ENCODE results near the gene CDH13.

CDH13 gene

DNA sequence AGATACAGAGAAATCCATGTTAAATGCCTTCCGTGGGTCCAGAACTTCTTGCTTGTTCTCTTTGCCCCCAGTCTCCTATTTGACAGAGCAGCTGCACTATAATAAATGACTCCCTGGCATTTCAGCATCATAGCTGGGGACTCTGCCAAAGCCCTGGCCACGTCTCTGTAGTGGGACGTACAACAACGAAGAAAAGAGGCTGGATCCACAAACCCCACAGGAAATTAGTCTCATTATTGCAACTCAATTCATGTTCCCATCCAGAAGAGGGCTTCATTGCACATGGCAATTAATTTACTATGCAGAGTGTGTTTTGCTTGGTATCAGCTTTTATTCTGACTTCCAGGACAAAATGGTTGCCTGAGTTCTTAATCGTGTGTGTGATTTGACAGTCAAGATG lies 121.3 kb downstream of the CDH13 start:
- ChIA-PET CTCF (interaction anchor here (1.0 kb wide), 1 partner anchor 698 kb away, joined by 3 read pairs; no protein-coding TSS in a partner anchor), POLR2A (no interaction called here)
- no peak overlapping the region for H3K27ac ChIP-seq (ENCODE audit: extremely low read depth, low read depth, low read length)

DNA sequence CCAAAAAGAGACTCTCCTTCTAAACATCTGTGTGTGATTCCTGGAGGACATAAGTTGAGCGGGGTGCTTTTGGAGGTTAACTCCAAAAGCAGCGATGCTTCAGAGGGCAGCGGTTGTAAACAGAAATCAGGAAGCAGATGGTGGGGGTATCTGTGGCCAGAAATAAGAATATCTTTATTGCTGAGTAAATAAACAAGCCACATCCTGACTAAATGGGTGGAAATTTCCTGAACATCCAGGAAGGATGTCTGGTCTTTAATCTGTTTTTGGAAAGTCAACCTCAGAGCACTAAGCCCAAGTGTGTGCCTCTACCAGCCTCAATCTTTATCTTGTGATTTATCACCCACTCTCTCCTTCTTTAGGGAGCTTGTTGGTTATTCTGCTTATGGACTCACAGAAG lies 123.3 kb downstream of the CDH13 start:
- Histone ChIP-seq H3K36me3 (ENCODE audit: control insufficient read depth in 2 of 2, insufficient read depth in 1 of 2, low read length in 2 of 2) (no peaks in the 10 kb centered on the region), H3K4me1 (ENCODE audit: control insufficient read depth, insufficient read depth, low read length) (no peaks in the 10 kb centered on the region), H3K9me3 (ENCODE audit: control insufficient read depth, insufficient read depth, low read depth, low read length) (no peaks in the 10 kb centered on the region), H3K4me3 (ENCODE audit: low read depth, low read length) (no peak overlapping the region), H3K27ac (ENCODE audit: extremely low read depth, low read depth, low read length) (no peak overlapping the region)
- ChIA-PET POLR2A (no interaction called here), CTCF (interaction anchor here (0.5 kb wide), 1 partner anchor 127 kb away, joined by 3 read pairs; no protein-coding TSS in a partner anchor)
- TF ChIP-seq ZNF280C (tag by site-specific recombination; IDR thresholded peaks at IDR 0.05) (no peak), ZNF677 (tag by site-specific recombination; IDR thresholded peaks at IDR 0.05) (no peak)

More for the DNA sequence above, 121.3 kb downstream of the CDH13 start:
- Histone ChIP-seq H3K9me3 (ENCODE audit: control insufficient read depth, insufficient read depth, low read depth, low read length) (no peaks in the 10 kb centered on the region), H3K36me3 (ENCODE audit: control insufficient read depth in 2 of 2, insufficient read depth in 1 of 2, low read length in 2 of 2) (no peaks in the 10 kb centered on the region), H3K4me1 (ENCODE audit: control insufficient read depth, insufficient read depth, low read length) (no peaks in the 10 kb centered on the region), H3K4me3 (ENCODE audit: low read depth, low read length) (no peak overlapping the region)
- TF ChIP-seq ZNF658 (tag by site-specific recombination; IDR thresholded peaks at IDR 0.05) (no peak), MYNN (tag by site-specific recombination; IDR thresholded peaks at IDR 0.05; ENCODE audit: borderline replicate concordance) (no peak)

DNA sequence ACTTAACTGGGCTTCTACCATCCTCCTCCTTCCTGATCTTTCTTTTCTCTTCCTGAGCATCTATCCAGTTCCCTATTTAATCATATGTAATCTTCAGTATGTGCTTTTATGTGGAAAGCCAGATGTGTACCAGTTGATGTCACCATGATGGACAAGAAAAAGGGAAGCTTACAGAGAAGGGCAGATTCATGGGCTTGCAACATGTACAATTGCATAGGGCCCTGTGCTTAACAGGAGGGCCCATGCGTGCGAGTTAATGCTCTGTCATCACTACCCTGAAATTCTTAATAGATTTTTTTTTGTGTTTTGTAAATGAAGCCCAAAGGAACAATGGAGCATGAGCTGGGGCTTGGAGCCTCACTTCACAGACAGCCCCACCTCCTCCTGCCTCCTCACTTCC lies 124.3 kb downstream of the CDH13 start:
- H3K27ac ChIP-seq (ENCODE audit: extremely low read depth, low read depth, low read length) = no peak overlapping the region
- H3K4me1 ChIP-seq (ENCODE audit: control insufficient read depth, insufficient read depth, low read length) = no peaks in the 10 kb centered on the region
- H3K9me3 ChIP-seq (ENCODE audit: control insufficient read depth, insufficient read depth, low read depth, low read length) = no peaks in the 10 kb centered on the region
- TF ChIP-seq SCRT1 (tag by site-specific recombination; IDR thresholded peaks at IDR 0.05; ENCODE audit: borderline replicate concordance) (no peak), YY1 (tag by site-specific recombination; IDR thresholded peaks at IDR 0.05) (no peak), RBAK (tag by site-specific recombination; IDR thresholded peaks at IDR 0.05) (no peak), KLF8 (tag by site-specific recombination; IDR thresholded peaks at IDR 0.05) (no peak), ZBTB21 (tag by site-specific recombination; IDR thresholded peaks at IDR 0.05) (no peak), ZNF521 (tag by site-specific recombination; IDR thresholded peaks at IDR 0.05) (no peak), ZNF157 (tag by site-specific recombination; IDR thresholded peaks at IDR 0.05) (no peak), ZNF624 (tag by site-specific recombination; IDR thresholded peaks at IDR 0.05) (no peak)
- ChIA-PET POLR2A (no interaction called here), CTCF (no interaction called here)
- H3K4me3 ChIP-seq (ENCODE audit: low read depth, low read length) = no peak overlapping the region
- H3K36me3 ChIP-seq (ENCODE audit: control insufficient read depth in 2 of 2, insufficient read depth in 1 of 2, low read length in 2 of 2) = no peaks in the 10 kb centered on the region

DNA sequence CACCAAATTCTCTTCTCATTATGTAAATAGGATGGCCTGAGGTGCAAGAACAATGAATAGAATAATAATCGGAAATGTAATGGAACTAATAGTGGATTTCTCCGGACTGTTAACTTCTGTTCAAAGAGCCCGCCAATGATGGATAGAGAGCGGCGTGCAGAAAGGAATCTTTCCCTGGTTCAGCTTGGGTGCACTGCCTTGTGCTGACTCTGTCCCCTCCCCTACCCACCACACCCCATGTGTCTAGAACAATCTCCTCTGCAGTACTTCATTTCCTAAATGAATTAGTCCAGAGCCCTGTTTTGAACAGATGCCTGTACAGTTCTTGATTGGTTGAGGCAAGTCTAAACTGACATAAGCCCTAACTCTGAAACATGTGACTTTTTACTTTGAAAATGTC lies 125.4 kb downstream of the CDH13 start:
- POLR2A ChIA-PET = no interaction called here
- Histone ChIP-seq H3K36me3 (ENCODE audit: control insufficient read depth in 2 of 2, insufficient read depth in 1 of 2, low read length in 2 of 2) (no peaks in the 10 kb centered on the region), H3K9me3 (ENCODE audit: control insufficient read depth, insufficient read depth, low read depth, low read length) (no peaks in the 10 kb centered on the region), H3K4me3 (ENCODE audit: low read depth, low read length) (no peak overlapping the region), H3K27ac (ENCODE audit: extremely low read depth, low read depth, low read length) (no peak overlapping the region), H3K4me1 (ENCODE audit: control insufficient read depth, insufficient read depth, low read length) (no peaks in the 10 kb centered on the region)
- TF ChIP-seq ZNF2 (tag by site-specific recombination; IDR thresholded peaks at IDR 0.05) = no peak
- TF ChIP-seq, protein P1, sequence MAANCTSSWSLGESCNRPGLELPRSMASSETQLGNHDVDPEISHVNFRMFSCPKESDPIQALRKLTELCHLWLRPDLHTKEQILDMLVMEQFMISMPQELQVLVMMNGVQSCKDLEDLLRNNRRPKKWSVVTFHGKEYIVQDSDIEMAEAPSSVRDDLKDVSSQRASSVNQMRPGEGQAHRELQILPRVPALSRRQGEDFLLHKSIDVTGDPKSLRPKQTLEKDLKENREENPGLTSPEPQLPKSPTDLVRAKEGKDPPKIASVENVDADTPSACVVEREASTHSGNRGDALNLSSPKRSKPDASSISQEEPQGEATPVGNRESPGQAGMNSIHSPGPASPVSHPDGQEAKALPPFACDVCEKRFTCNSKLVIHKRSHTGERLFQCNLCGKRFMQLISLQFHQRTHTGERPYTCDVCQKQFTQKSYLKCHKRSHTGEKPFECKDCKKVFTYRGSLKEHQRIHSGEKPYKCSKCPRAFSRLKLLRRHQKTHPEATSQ (tag by site-specific recombination; IDR thresholded peaks at IDR 0.05) = no peak
- no peak for TF ChIP-seq IKZF3 (tag by site-specific recombination; IDR thresholded peaks at IDR 0.05)
- no peak for TF ChIP-seq ZNF404 (tag by site-specific recombination; IDR thresholded peaks at IDR 0.05)
- no peak for TF ChIP-seq MYNN (tag by site-specific recombination; IDR thresholded peaks at IDR 0.05; ENCODE audit: borderline replicate concordance)
- no peak for TF ChIP-seq ZNF214 (tag by site-specific recombination; IDR thresholded peaks at IDR 0.05; ENCODE audit: borderline replicate concordance)
- TF ChIP-seq, protein P2, sequence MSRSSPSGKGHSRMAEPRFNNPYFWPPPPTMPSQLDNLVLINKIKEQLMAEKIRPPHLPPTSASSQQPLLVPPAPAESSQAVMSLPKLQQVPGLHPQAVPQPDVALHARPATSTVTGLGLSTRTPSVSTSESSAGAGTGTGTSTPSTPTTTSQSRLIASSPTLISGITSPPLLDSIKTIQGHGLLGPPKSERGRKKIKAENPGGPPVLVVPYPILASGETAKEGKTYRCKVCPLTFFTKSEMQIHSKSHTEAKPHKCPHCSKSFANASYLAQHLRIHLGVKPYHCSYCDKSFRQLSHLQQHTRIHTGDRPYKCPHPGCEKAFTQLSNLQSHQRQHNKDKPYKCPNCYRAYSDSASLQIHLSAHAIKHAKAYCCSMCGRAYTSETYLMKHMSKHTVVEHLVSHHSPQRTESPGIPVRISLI (tag by site-specific recombination; IDR thresholded peaks at IDR 0.05) = no peak
- no peak for TF ChIP-seq ZNF600 (tag by site-specific recombination; IDR thresholded peaks at IDR 0.05)
- no peak for TF ChIP-seq ZNF335 (tag by site-specific recombination; conservative IDR thresholded peaks at IDR 0.05)
- TF ChIP-seq ZNF544 (tag by site-specific recombination; IDR thresholded peaks at IDR 0.05) = no peak
- no peak for TF ChIP-seq REPIN1 (tag by site-specific recombination; IDR thresholded peaks at IDR 0.05; ENCODE audit: low read depth)
- no peak for TF ChIP-seq ZNF529 (tag by site-specific recombination; IDR thresholded peaks at IDR 0.05; ENCODE audit: insufficient replicate concordance)
- no peak for TF ChIP-seq ZNF555 (tag by site-specific recombination; conservative IDR thresholded peaks at IDR 0.05)
- CTCF ChIA-PET = no interaction called here

Measured in HEK293 (cell line).